Measurements from ENCODE around the gene DSCAM.

GRCh38 chr21:40146216-40146837, 700.6 kb downstream of the DSCAM start:
- TF ChIP-seq EZH2 (IDR thresholded peaks at IDR 0.05; ENCODE audit: insufficient read depth, poor library complexity, severe bottlenecking): no peak
- TF ChIP-seq EZH2phosphoT487 (IDR thresholded peaks at IDR 0.05; ENCODE audit: insufficient read depth, low read depth): no peak
